Dendritic cell treated with granulocyte-macrophage colony-stimulating factor and Interleukin-4, amounts not matched to agents 40 ng/mL and 50 ng/mL, for 4 days (primary cell): ENCODE data around the gene PPM1B.
"Not testable (repeated sequence)": the region's sequence is repeated elsewhere in the genome, so short reads cannot be mapped to it uniquely, and the experiment has no call there.

Experiments used
- H3K27ac Mint-ChIP-seq: one replicate; pipeline ENCODE4 v1.8.0; 2022; ENCODE audit warnings: mild to moderate bottlenecking, mixed read lengths
- H3K27me3 Mint-ChIP-seq: one replicate; pipeline ENCODE4 v1.8.0; 2022; ENCODE audit warnings: mild to moderate bottlenecking, mixed read lengths
- H3K36me3 Mint-ChIP-seq: one replicate; pipeline ENCODE4 v1.8.0; 2022; ENCODE audit warnings: low read depth, mixed read lengths
- H3K4me1 Mint-ChIP-seq: one replicate; pipeline ENCODE4 v1.8.0; 2022; ENCODE audit warnings: low read depth, mixed read lengths
- H3K4me3 Mint-ChIP-seq: one replicate; pipeline ENCODE4 v1.8.0; 2022; ENCODE audit warnings: mild to moderate bottlenecking, moderate library complexity, mixed read lengths
- H3K9me3 Mint-ChIP-seq: one replicate; pipeline ENCODE4 v1.8.0; 2022; ENCODE audit warnings: mixed read lengths
- intact Hi-C: fragments of 100-400 bp; cut with micrococcal nuclease; formaldehyde crosslinking; loops from one replicate; pipeline ENCODE4 v1.15.0; 2022

The PPM1B gene

GRCh38 chr2:44226753-44227152 is 58.1 kb downstream of the PPM1B start:
- no peaks in the 10 kb centered on the region for H3K4me1 Mint-ChIP-seq
- intact Hi-C loops, result loop anchor here (10.0 kb wide), 1 partner anchor 52 kb away; no protein-coding TSS in a partner anchor
- H3K36me3 Mint-ChIP-seq, result peaks cover 52% of the 10 kb centered on the region
- no peak overlapping the region for H3K27ac Mint-ChIP-seq
- H3K9me3 Mint-ChIP-seq, result no peaks in the 10 kb centered on the region
- H3K4me3 Mint-ChIP-seq, result no peak overlapping the region
- no peaks in the 10 kb centered on the region for H3K27me3 Mint-ChIP-seq

GRCh38 chr2:44230378-44230777 is 61.7 kb downstream of the PPM1B start:
- H3K27ac Mint-ChIP-seq, result no peak overlapping the region
- intact Hi-C loops, result no loop called here
- peaks cover 45% of the 10 kb centered on the region for H3K36me3 Mint-ChIP-seq
- H3K4me3 Mint-ChIP-seq, result no peak overlapping the region
- no peaks in the 10 kb centered on the region for H3K27me3 Mint-ChIP-seq
- H3K4me1 Mint-ChIP-seq, result no peaks in the 10 kb centered on the region
- no peaks in the 10 kb centered on the region for H3K9me3 Mint-ChIP-seq

GRCh38 chr2:44233450-44234128 is 64.9 kb downstream of the PPM1B start:
- peaks cover 19% of the 10 kb centered on the region for H3K36me3 Mint-ChIP-seq
- no peak overlapping the region for H3K4me3 Mint-ChIP-seq
- intact Hi-C loops, result no loop called here
- H3K27me3 Mint-ChIP-seq, result no peaks in the 10 kb centered on the region
- H3K9me3 Mint-ChIP-seq, result no peaks in the 10 kb centered on the region
- no peaks in the 10 kb centered on the region for H3K4me1 Mint-ChIP-seq
- no peak overlapping the region for H3K27ac Mint-ChIP-seq

- intact Hi-C loops, result no loop called here
These were observed 68.5 kb downstream of the PPM1B start for GRCh38 chr2:44237221-44237620.

GRCh38 chr2:44242904-44243303 is 74.2 kb downstream of the PPM1B start:
- intact Hi-C loops, result loop anchor here (5.0 kb wide), 1 partner anchor 714 kb away; no protein-coding TSS in a partner anchor

More at GRCh38 chr2:44237221-44237620, 68.5 kb downstream of the PPM1B start:
- Mint-ChIP-seq H3K4me3 (no peak overlapping the region), H3K27ac (no peak overlapping the region), H3K9me3 (no peaks in the 10 kb centered on the region), H3K36me3 (peaks cover 3% of the 10 kb centered on the region), H3K27me3 (no peaks in the 10 kb centered on the region), H3K4me1 (no peaks in the 10 kb centered on the region)

GRCh38 chr2:44244135-44244871 is 75.6 kb downstream of the PPM1B start:
- intact Hi-C loops, result loop anchor here (2.0 to 5.0 kb wide), 2 partner anchors 158 to 713 kb away; no protein-coding TSS in a partner anchor
- no peak overlapping the region for H3K4me3 Mint-ChIP-seq

More at GRCh38 chr2:44242904-44243303, 74.2 kb downstream of the PPM1B start:
- no peaks in the 10 kb centered on the region for H3K36me3 Mint-ChIP-seq
- no peak overlapping the region for H3K4me3 Mint-ChIP-seq
- no peak overlapping the region for H3K27ac Mint-ChIP-seq
- H3K27me3 Mint-ChIP-seq, result no peaks in the 10 kb centered on the region
- no peaks in the 10 kb centered on the region for H3K9me3 Mint-ChIP-seq
- peaks cover 7% of the 10 kb centered on the region for H3K4me1 Mint-ChIP-seq

GRCh38 chr2:44245083-44245861 is 76.6 kb downstream of the PPM1B start:
- H3K9me3 Mint-ChIP-seq, result no peaks in the 10 kb centered on the region
- H3K36me3 Mint-ChIP-seq, result no peaks in the 10 kb centered on the region
- H3K27ac Mint-ChIP-seq, result no peak overlapping the region
- no peak overlapping the region for H3K4me3 Mint-ChIP-seq
- peaks cover 7% of the 10 kb centered on the region for H3K4me1 Mint-ChIP-seq
- H3K27me3 Mint-ChIP-seq, result no peaks in the 10 kb centered on the region
- intact Hi-C loops, result loop anchor here (2.0 kb wide), 1 partner anchor 158 kb away; no protein-coding TSS in a partner anchor

More at GRCh38 chr2:44244135-44244871, 75.6 kb downstream of the PPM1B start:
- no peaks in the 10 kb centered on the region for H3K9me3 Mint-ChIP-seq
- no peaks in the 10 kb centered on the region for H3K27me3 Mint-ChIP-seq
- peaks cover 7% of the 10 kb centered on the region for H3K4me1 Mint-ChIP-seq
- no peaks in the 10 kb centered on the region for H3K36me3 Mint-ChIP-seq
- H3K27ac Mint-ChIP-seq, result no peak overlapping the region

- Mint-ChIP-seq H3K4me1 (peaks cover 7% of the 10 kb centered on the region), H3K4me3 (no peak overlapping the region), H3K27me3 (no peaks in the 10 kb centered on the region), H3K27ac (no peak overlapping the region), H3K9me3 (no peaks in the 10 kb centered on the region), H3K36me3 (no peaks in the 10 kb centered on the region)
- intact Hi-C loops, result no loop called here
These were observed 77.8 kb downstream of the PPM1B start for GRCh38 chr2:44246436-44246835.

GRCh38 chr2:44246840-44247369 is 78.2 kb downstream of the PPM1B start:
- peaks cover 7% of the 10 kb centered on the region for H3K4me1 Mint-ChIP-seq
- no peaks in the 10 kb centered on the region for H3K36me3 Mint-ChIP-seq
- H3K9me3 Mint-ChIP-seq, result no peaks in the 10 kb centered on the region
- H3K4me3 Mint-ChIP-seq, result no peak overlapping the region
- H3K27ac Mint-ChIP-seq, result no peak overlapping the region
- no peaks in the 10 kb centered on the region for H3K27me3 Mint-ChIP-seq
- intact Hi-C loops, result no loop called here

GRCh38 chr2:44247924-44248323 is 79.2 kb downstream of the PPM1B start:
- no peaks in the 10 kb centered on the region for H3K36me3 Mint-ChIP-seq
- no peak overlapping the region for H3K4me3 Mint-ChIP-seq
- no peaks in the 10 kb centered on the region for H3K27me3 Mint-ChIP-seq
- intact Hi-C loops, result no loop called here
- H3K27ac Mint-ChIP-seq, result no peak overlapping the region
- peaks cover 7% of the 10 kb centered on the region for H3K4me1 Mint-ChIP-seq
- peaks cover 10% of the 10 kb centered on the region for H3K9me3 Mint-ChIP-seq

GRCh38 chr2:44249269-44249668 is 80.6 kb downstream of the PPM1B start:
- H3K36me3 Mint-ChIP-seq, intact Hi-C loops, H3K27ac Mint-ChIP-seq, H3K4me3 Mint-ChIP-seq, H3K4me1 Mint-ChIP-seq, H3K27me3 Mint-ChIP-seq: not testable (repeated sequence)
- H3K9me3 Mint-ChIP-seq, result peaks cover 13% of the 10 kb centered on the region

- peaks cover 6% of the 10 kb centered on the region for H3K4me1 Mint-ChIP-seq
These were observed 81.7 kb downstream of the PPM1B start for GRCh38 chr2:44250376-44250775.

GRCh38 chr2:44254023-44254422 is 85.3 kb downstream of the PPM1B start:
- H3K4me3 Mint-ChIP-seq, result no peak overlapping the region
- no peaks in the 10 kb centered on the region for H3K36me3 Mint-ChIP-seq
- no peaks in the 10 kb centered on the region for H3K27me3 Mint-ChIP-seq
- peaks cover 13% of the 10 kb centered on the region for H3K9me3 Mint-ChIP-seq
- H3K27ac Mint-ChIP-seq, result no peak overlapping the region
- H3K4me1 Mint-ChIP-seq, result no peaks in the 10 kb centered on the region
- intact Hi-C loops, result no loop called here

More at GRCh38 chr2:44250376-44250775, 81.7 kb downstream of the PPM1B start:
- peaks cover 13% of the 10 kb centered on the region for H3K9me3 Mint-ChIP-seq
- H3K36me3 Mint-ChIP-seq, result no peaks in the 10 kb centered on the region
- no peaks in the 10 kb centered on the region for H3K27me3 Mint-ChIP-seq
- intact Hi-C loops, result no loop called here
- H3K27ac Mint-ChIP-seq, result no peak overlapping the region
- no peak overlapping the region for H3K4me3 Mint-ChIP-seq
